Neural cell (in vitro differentiated cells): ENCODE results near the gene RAB11FIP4. TPM values are rescaled to one million over a fixed set of nuclear protein-coding genes. Genes with fewer than 3 reads are reported as not detected.

Experiments
- H2AFZ ChIP-seq: fragments of 200-600, 300-800 bp; sonication (generic), shearing (Covaris generic); 2 replicates; pipeline ENCODE4 v1.6.0; 2014; ENCODE audit warnings: low read depth, mild to moderate bottlenecking, antibody characterized with exemption, low read length, moderate library complexity
- H3F3A ChIP-seq: fragments of 200-600 bp; shearing (Covaris generic); 2 replicates; pipeline ENCODE4 v1.6.1; 2016; ENCODE audit warnings: mild to moderate bottlenecking, moderate library complexity, mixed read lengths, antibody characterized with exemption, low read length; ENCODE audit not compliant: insufficient read depth, poor library complexity, severe bottlenecking
- H3K27ac ChIP-seq: fragments of 200-600, 300-800 bp; sonication (generic), shearing (Covaris generic); 2 replicates; pipeline ENCODE4 v1.5.1; 2014; ENCODE audit warnings: mild to moderate bottlenecking, low read length, moderate library complexity
- H3K27me3 ChIP-seq: fragments of 300-800, 200-600 bp; sonication (generic), shearing (Covaris generic); 2 replicates; pipeline ENCODE4 v1.6.0; 2014; ENCODE audit warnings: mild to moderate bottlenecking, low read depth, low read length, moderate library complexity; ENCODE audit not compliant: insufficient read depth
- H3K36me3 ChIP-seq: fragments of 300-800, 200-600 bp; sonication (generic), shearing (Covaris generic); 2 replicates; pipeline ENCODE4 v1.5.1; 2014; ENCODE audit warnings: mild to moderate bottlenecking, antibody characterized with exemption, low read length, moderate library complexity; ENCODE audit not compliant: insufficient read depth
- H3K4me2 ChIP-seq: fragments of 300-800, 200-600 bp; sonication (generic), shearing (Covaris generic); 2 replicates; pipeline ENCODE4 v1.6.0; 2014; ENCODE audit warnings: mild to moderate bottlenecking, low read length
- H3K4me3 ChIP-seq: fragments of 300-800, 200-600 bp; sonication (generic), shearing (Covaris generic); 2 replicates; pipeline ENCODE4 v1.5.1; 2014; ENCODE audit warnings: mild to moderate bottlenecking, low read length, moderate library complexity
- H3K79me2 ChIP-seq: fragments of 200-600 bp; shearing (Covaris generic); replicated peaks from 2 replicates; pipeline ENCODE4 v1.6.0; 2014; ENCODE audit warnings: mild to moderate bottlenecking, low read length, moderate library complexity; ENCODE audit not compliant: insufficient read depth
- H3K9ac ChIP-seq: fragments of 300-800, 200-600 bp; sonication (generic), shearing (Covaris generic); 2 replicates; pipeline ENCODE4 v1.6.1; 2016; ENCODE audit warnings: mild to moderate bottlenecking, low read length, mixed read lengths
- H3K9me2 ChIP-seq: fragments of 200-600 bp; shearing (Covaris generic); 2 replicates; pipeline ENCODE4 v1.6.1; 2016; ENCODE audit warnings: mild to moderate bottlenecking, low read length, mixed read lengths; ENCODE audit not compliant: insufficient read depth
- H3K9me3 ChIP-seq: fragments of 200-600, 300-800 bp; sonication (generic), shearing (Covaris generic); 2 replicates; pipeline ENCODE4 v1.6.1; 2016; ENCODE audit warnings: mild to moderate bottlenecking, mixed run types, low read length, moderate library complexity, mixed read lengths
- H4K20me1 ChIP-seq: fragments of 200-600 bp; shearing (Covaris generic); 2 replicates; pipeline ENCODE4 v1.6.1; 2016; ENCODE audit warnings: mild to moderate bottlenecking, mixed run types; ENCODE audit not compliant: insufficient read depth
- CTCF ChIP-seq: fragments of 450-650 bp; IDR thresholded peaks from 2 replicates; pipeline ENCODE4 v1.5.1; 2014; ENCODE audit warnings: antibody characterized with exemption, mild to moderate bottlenecking, moderate library complexity; ENCODE audit not compliant: poor library complexity, severe bottlenecking
- EP300 ChIP-seq: fragments of 450-650 bp; conservative IDR thresholded peaks from 2 replicates; pipeline ENCODE4 v1.6.1; 2014; ENCODE audit warnings: antibody characterized with exemption, mild to moderate bottlenecking, moderate library complexity; ENCODE audit not compliant: poor library complexity, severe bottlenecking
- EZH2 ChIP-seq: fragments of 200-600, 300-800 bp; shearing (Covaris generic), sonication (generic); IDR thresholded peaks from 2 replicates; pipeline ENCODE4 v1.6.1; 2014; ENCODE audit warnings: antibody characterized with exemption, low read length, borderline replicate concordance, mild to moderate bottlenecking; ENCODE audit not compliant: insufficient read depth, poor library complexity, severe bottlenecking
- MXI1 ChIP-seq: fragments of 450-650 bp; conservative IDR thresholded peaks from 2 replicates; pipeline ENCODE4 v1.6.1; 2014; ENCODE audit warnings: antibody characterized with exemption, mild to moderate bottlenecking; ENCODE audit not compliant: poor library complexity, severe bottlenecking
- POLR2AphosphoS5 ChIP-seq: IDR thresholded peaks from 2 replicates; pipeline ENCODE4 v1.6.1; 2012
- RAD21 ChIP-seq: fragments of 450-650 bp; conservative IDR thresholded peaks from 2 replicates; pipeline ENCODE4 v1.6.1; 2014; ENCODE audit warnings: antibody characterized with exemption, mild to moderate bottlenecking, moderate library complexity
- REST ChIP-seq: IDR thresholded peaks from 2 replicates; pipeline ENCODE4 v1.6.1; 2012; ENCODE audit warnings: borderline replicate concordance
- SMC3 ChIP-seq: fragments of 450-650 bp; conservative IDR thresholded peaks from 2 replicates; pipeline ENCODE4 v1.6.1; 2014; ENCODE audit warnings: antibody characterized with exemption, mild to moderate bottlenecking, moderate library complexity; ENCODE audit not compliant: poor library complexity
- TAF1 ChIP-seq: IDR thresholded peaks from 2 replicates; pipeline ENCODE4 v1.6.1; 2012; ENCODE audit warnings: low read depth
- polyA plus RNA-seq: library from polyadenylated mRNA; depleted of rRNA; stranded (reverse); fragments of >200 nt; gene quantifications from 2 replicates; pipeline ENCODE4 v1.2.3, GENCODE V29; 2014

Gene RAB11FIP4
- polyA plus RNA-seq, 1 donor from 2014 or later: 14.4 TPM

- no peak for TF ChIP-seq EP300
- TF ChIP-seq EZH2: no peak
- TF ChIP-seq CTCF: no peak
- no peak for TF ChIP-seq SMC3
- H3K36me3 ChIP-seq: no peaks in the 10 kb centered on the region
- H3K9ac ChIP-seq: no peak overlapping the region
- H3K4me2 ChIP-seq: no peak overlapping the region
- H3F3A ChIP-seq: no peaks in the 10 kb centered on the region
- no peaks in the 10 kb centered on the region for H4K20me1 ChIP-seq
- H3K27me3 ChIP-seq: no peaks in the 10 kb centered on the region
- H3K4me3 ChIP-seq: no peak overlapping the region
- no peaks in the 10 kb centered on the region for H3K79me2 ChIP-seq
- H2AFZ ChIP-seq: no peak overlapping the region
- no peaks in the 10 kb centered on the region for H3K9me2 ChIP-seq
- H3K9me3 ChIP-seq: no peaks in the 10 kb centered on the region
- no peak overlapping the region for H3K27ac ChIP-seq
Measured at GRCh38 chr17:31568539-31568938, 177.1 kb downstream of the RAB11FIP4 start.

- H3K79me2 ChIP-seq: no peaks in the 10 kb centered on the region
- no peaks in the 10 kb centered on the region for H3K27me3 ChIP-seq
- no peak overlapping the region for H3K4me3 ChIP-seq
- no peaks in the 10 kb centered on the region for H3F3A ChIP-seq
- H3K9me3 ChIP-seq: no peaks in the 10 kb centered on the region
- no peaks in the 10 kb centered on the region for H3K36me3 ChIP-seq
- H3K4me2 ChIP-seq: no peak overlapping the region
- H3K9me2 ChIP-seq: no peaks in the 10 kb centered on the region
- TF ChIP-seq EP300: no peak
- no peak overlapping the region for H3K9ac ChIP-seq
- H4K20me1 ChIP-seq: no peaks in the 10 kb centered on the region
- no peak overlapping the region for H3K27ac ChIP-seq
- H2AFZ ChIP-seq: no peak overlapping the region
Measured at GRCh38 chr17:31570231-31570630, 178.8 kb downstream of the RAB11FIP4 start.

GRCh38 chr17:31570951-31571892 is 179.7 kb downstream of the RAB11FIP4 start:
- Histone ChIP-seq H3K27ac (no peak overlapping the region), H3K9ac (no peak overlapping the region), H3K9me2 (no peaks in the 10 kb centered on the region), H3K79me2 (no peaks in the 10 kb centered on the region), H2AFZ (no peak overlapping the region), H3K4me3 (no peak overlapping the region), H4K20me1 (no peaks in the 10 kb centered on the region), H3K4me2 (no peak overlapping the region), H3K36me3 (no peaks in the 10 kb centered on the region), H3F3A (no peaks in the 10 kb centered on the region), H3K9me3 (no peaks in the 10 kb centered on the region), H3K27me3 (no peaks in the 10 kb centered on the region)
- TF ChIP-seq MXI1 (no peak), EZH2 (no peak), EP300 (no peak), TAF1 (no peak), POLR2AphosphoS5 (no peak), SMC3 (no peak), REST (no peak), RAD21 (no peak), CTCF (no peak)
